AG09319 (cell line): ENCODE measurements around the gene HDAC9.
A peak's percentile ranks its signal among the peaks of the same experiment; 100 is the strongest.

Experiments
- DNase-seq: peaks from one replicate; pipeline ENCODE4 v3.0.0-alpha.2; 2010; ENCODE audit warnings: low read depth; ENCODE audit errors: extremely low read depth
- CTCF ChIP-seq: IDR thresholded peaks from 2 replicates; pipeline ENCODE4 v1.5.1; 2011; ENCODE audit warnings: low read depth, mild to moderate bottlenecking, inconsistent platforms, low read length, moderate library complexity

Gene HDAC9

DNA sequence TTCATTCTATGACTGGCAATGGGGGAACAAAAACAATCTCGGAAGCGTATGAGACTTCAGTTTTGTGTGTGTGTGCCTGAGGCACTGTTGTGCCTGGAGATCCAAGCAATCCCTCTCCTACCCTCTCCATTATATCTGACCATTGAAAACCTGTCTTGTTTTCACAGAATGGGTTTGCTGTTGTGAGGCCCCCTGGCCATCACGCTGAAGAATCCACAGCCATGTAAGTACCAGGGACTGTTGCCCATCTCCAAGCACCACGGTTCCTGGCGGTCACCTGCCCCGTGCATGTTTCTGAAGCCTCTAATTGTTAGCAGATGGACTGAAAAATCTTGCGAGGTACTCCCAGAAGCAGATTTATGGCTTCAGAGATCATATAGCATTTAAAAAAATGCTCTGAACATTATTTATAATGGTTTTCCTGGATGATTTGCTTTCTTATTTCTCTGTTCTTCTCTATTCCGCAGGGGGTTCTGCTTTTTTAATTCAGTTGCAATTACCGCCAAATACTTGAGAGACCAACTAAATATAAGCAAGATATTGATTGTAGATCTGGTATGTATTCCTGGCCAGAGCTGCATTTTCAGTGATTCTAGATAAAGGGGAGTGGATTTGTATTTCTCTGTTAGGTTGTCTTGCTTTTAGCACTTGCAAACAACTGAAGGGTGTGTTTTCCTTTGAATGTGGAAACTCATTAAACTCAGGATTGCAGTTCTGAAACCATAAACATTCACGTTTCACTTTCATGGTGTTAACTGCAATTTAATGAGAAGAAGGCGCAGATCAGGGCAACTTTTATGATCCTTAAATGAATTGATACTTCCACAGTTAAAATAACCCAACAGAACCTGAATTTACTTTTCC lies 333.7 kb downstream of the HDAC9 start:
- no peak for DNase-seq
- no peak for TF ChIP-seq CTCF

DNA sequence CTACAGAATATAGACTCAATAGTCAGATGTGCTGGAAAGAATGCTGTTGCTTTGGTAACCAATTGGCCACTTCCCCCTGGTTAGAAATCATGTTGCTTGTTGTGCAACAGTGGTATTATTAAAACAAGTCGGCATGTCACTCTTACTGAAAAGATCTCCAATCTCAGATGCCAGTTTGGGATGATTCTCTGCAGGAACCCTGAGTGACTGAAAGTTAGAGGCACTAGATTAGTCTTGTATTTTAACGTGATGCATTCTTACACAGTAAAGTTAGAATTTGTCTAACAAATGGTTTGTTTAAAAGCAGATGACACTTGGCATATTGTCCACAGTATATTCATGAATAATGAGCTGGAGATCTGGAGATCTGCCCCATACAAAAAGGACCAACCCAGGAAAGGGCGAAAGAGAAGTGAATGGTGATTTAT lies 334.3 kb downstream of the HDAC9 start:
- DNase-seq, result peak; percentile 49
- no peak for TF ChIP-seq CTCF

DNA sequence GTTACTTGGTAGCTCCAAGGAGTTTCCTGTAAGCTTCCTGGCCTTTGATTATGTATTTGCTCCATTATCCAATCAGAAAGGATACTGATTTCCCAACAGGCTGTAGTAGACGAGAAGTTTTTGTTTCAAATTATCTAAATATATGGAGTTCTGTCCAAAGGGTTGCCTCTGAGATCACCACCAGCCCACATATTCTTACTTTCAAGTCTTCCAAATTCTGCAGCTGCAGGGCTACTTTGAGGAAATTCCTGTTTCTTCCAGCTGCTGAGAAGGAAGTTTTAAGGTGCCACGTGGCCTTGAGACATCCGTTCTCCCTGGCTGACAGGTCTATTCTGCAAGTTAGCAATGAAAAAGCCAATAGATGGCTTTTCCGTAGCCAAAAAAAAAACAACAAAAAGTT lies 335.9 kb downstream of the HDAC9 start:
- DNase-seq, result no peak
- TF ChIP-seq CTCF, result no peak

DNA sequence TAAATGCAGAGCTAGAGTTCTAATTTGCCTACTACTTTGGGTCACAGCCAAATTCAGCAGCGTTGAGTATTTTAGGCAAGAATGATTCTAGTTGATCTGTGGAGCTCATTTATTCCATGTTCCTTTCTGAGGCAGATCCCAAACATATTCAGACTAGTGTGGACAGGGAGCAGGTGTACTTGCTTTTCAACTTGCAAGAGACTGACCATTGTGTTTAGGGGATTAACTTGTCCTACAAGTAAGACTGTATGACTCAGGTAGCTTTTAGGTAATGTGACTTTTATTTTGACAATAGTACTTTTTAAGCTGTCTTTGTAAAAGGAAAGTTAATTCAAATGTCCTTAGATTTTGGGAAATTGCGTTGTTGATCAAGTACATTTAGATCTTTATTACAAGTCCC lies 336.4 kb downstream of the HDAC9 start:
- TF ChIP-seq CTCF, result no peak
- no peak for DNase-seq

DNA sequence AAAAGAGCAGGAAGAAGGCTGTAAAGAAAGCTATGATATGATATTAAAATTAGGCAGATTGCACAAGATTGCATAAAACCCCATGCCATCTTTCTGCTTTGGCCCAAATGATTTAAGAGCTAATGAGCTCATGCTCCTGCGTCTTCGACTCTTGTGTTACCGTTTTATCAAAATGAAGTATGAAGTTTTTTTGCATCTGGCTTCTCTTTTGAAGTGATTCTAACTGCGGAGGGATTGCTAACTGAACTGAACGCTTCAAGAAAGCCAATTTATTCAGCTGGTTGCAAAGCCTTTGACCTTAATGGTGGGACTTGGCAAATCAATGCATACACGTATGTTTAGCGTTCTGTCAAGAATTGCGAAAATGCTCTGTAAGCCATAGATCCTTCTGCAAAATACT lies 339.0 kb downstream of the HDAC9 start:
- no peak for TF ChIP-seq CTCF
- DNase-seq, result no peak

GRCh38 chr7:18835001-18835690 lies 339.6 kb downstream of the HDAC9 start:
- TF ChIP-seq CTCF, result no peak

GRCh38 chr7:18843979-18844378 lies 348.4 kb downstream of the HDAC9 start:
- no peak for TF ChIP-seq CTCF
- DNase-seq, result no peak

More at GRCh38 chr7:18835001-18835690, 339.6 kb downstream of the HDAC9 start:
- no peak for DNase-seq
